Karpas-422 (cell line): ENCODE results near the gene PRLH. TPM values are rescaled to one million over a fixed set of nuclear protein-coding genes. Genes with fewer than 3 reads are reported as not detected.

ENCODE experiments used
- DNase-seq: peaks from one replicate; pipeline ENCODE4 v3.0.0-alpha.2; 2015
- H2AFZ ChIP-seq: fragments of 200-600 bp; sonication (generic); 2 replicates; pipeline ENCODE4 v1.6.1; 2014; ENCODE audit warnings: antibody characterized with exemption, low read length, mixed read lengths
- H3K27ac ChIP-seq: fragments of 200-600 bp; sonication (generic); 2 replicates; pipeline ENCODE4 v1.5.1; 2014; ENCODE audit warnings: mild to moderate bottlenecking, low read length, moderate library complexity
- H3K27me3 ChIP-seq: fragments of 200-600 bp; sonication (generic); 2 replicates; pipeline ENCODE4 v1.6.1; 2014; ENCODE audit warnings: low read length, mixed read lengths
- H3K36me3 ChIP-seq: fragments of 200-600 bp; sonication (generic); 2 replicates; pipeline ENCODE4 v1.6.1; 2014; ENCODE audit warnings: low read length, mixed read lengths; ENCODE audit not compliant: insufficient read depth
- H3K4me1 ChIP-seq: fragments of 200-600 bp; sonication (generic); 2 replicates; pipeline ENCODE4 v1.6.1; 2014; ENCODE audit warnings: mild to moderate bottlenecking, low read length, mixed read lengths
- H3K4me2 ChIP-seq: fragments of 200-600 bp; sonication (generic); 2 replicates; pipeline ENCODE4 v1.6.1; 2014; ENCODE audit warnings: low read length, low read depth, mild to moderate bottlenecking; ENCODE audit not compliant: poor library complexity, severe bottlenecking
- H3K4me3 ChIP-seq: fragments of 200-600 bp; sonication (generic); 2 replicates; pipeline ENCODE4 v1.5.1; 2014; ENCODE audit warnings: mild to moderate bottlenecking, antibody characterized with exemption, low read length, mixed read lengths
- H3K79me2 ChIP-seq: fragments of 200-600 bp; sonication (generic); 2 replicates; pipeline ENCODE4 v1.6.1; 2014; ENCODE audit warnings: mild to moderate bottlenecking, low read length, mixed read lengths
- H3K9ac ChIP-seq: fragments of 200-600 bp; sonication (generic); 2 replicates; pipeline ENCODE4 v1.6.0; 2014; ENCODE audit warnings: low read length
- H3K9me2 ChIP-seq: fragments of 200-600 bp; sonication (generic), shearing (Covaris generic); replicated peaks from 2 replicates; pipeline ENCODE4 v1.6.0; 2014; ENCODE audit warnings: mild to moderate bottlenecking, low read length, moderate library complexity; ENCODE audit not compliant: insufficient read depth
- H3K9me3 ChIP-seq: fragments of 300-700, 200-600 bp; sonication (generic); 2 replicates; pipeline ENCODE4 v1.6.1; 2014; ENCODE audit warnings: low read length, mixed read lengths
- H4K20me1 ChIP-seq: fragments of 200-600 bp; sonication (generic); 2 replicates; pipeline ENCODE4 v1.6.1; 2014; ENCODE audit warnings: mild to moderate bottlenecking, antibody characterized with exemption, low read length, low read depth; ENCODE audit not compliant: insufficient read depth
- total RNA-seq: library from RNA; depleted of rRNA; stranded (reverse); fragments of >200 nt; shearing (Covaris generic); gene quantifications from 2 replicates; pipeline ENCODE4 v1.2.3, GENCODE V29; 2014; ENCODE audit warnings: low replicate concordance

PRLH gene
- total RNA-seq, 1 experiment from 2014 or later = not detected

- Histone ChIP-seq H3K27me3 (no peaks in the 10 kb centered on the region), H2AFZ (no peak overlapping the region), H3K4me3 (no peak overlapping the region), H3K4me2 (no peak overlapping the region), H4K20me1 (no peaks in the 10 kb centered on the region), H3K9me2 (no peaks in the 10 kb centered on the region), H3K27ac (no peak overlapping the region), H3K4me1 (no peaks in the 10 kb centered on the region), H3K79me2 (no peaks in the 10 kb centered on the region), H3K36me3 (no peaks in the 10 kb centered on the region), H3K9ac (no peak overlapping the region), H3K9me3 (no peaks in the 10 kb centered on the region)
- DNase-seq = no peak
Observed at GRCh38 chr2:237564526-237565131, 1.7 kb upstream of the PRLH start.

- Histone ChIP-seq H3K9me3 (no peaks in the 10 kb centered on the region), H3K4me1 (no peaks in the 10 kb centered on the region), H3K9me2 (no peaks in the 10 kb centered on the region), H3K27ac (no peak overlapping the region), H3K27me3 (no peaks in the 10 kb centered on the region), H3K4me2 (no peak overlapping the region), H3K4me3 (no peak overlapping the region), H4K20me1 (no peaks in the 10 kb centered on the region), H3K79me2 (no peaks in the 10 kb centered on the region), H3K9ac (no peak overlapping the region), H2AFZ (no peak overlapping the region), H3K36me3 (no peaks in the 10 kb centered on the region)
- no peak for DNase-seq
Observed at GRCh38 chr2:237565974-237566373, 400 bp upstream of the PRLH start.

GRCh38 chr2:237567276-237568029, 1.1 kb downstream of the PRLH start:
- H3K4me2 ChIP-seq = no peak overlapping the region
- H3K9ac ChIP-seq = no peak overlapping the region
- no peaks in the 10 kb centered on the region for H3K9me2 ChIP-seq
- H3K79me2 ChIP-seq = no peaks in the 10 kb centered on the region
- H3K9me3 ChIP-seq = no peaks in the 10 kb centered on the region
- H3K4me3 ChIP-seq = no peak overlapping the region
- H4K20me1 ChIP-seq = no peaks in the 10 kb centered on the region
- H3K27me3 ChIP-seq = no peaks in the 10 kb centered on the region
- no peak for DNase-seq
- no peaks in the 10 kb centered on the region for H3K36me3 ChIP-seq
- no peak overlapping the region for H3K27ac ChIP-seq
- no peak overlapping the region for H2AFZ ChIP-seq
- H3K4me1 ChIP-seq = no peaks in the 10 kb centered on the region

- no peaks in the 10 kb centered on the region for H3K4me1 ChIP-seq
- no peaks in the 10 kb centered on the region for H3K27me3 ChIP-seq
- no peaks in the 10 kb centered on the region for H4K20me1 ChIP-seq
- H3K36me3 ChIP-seq = no peaks in the 10 kb centered on the region
- no peak for DNase-seq
- H3K4me3 ChIP-seq = no peak overlapping the region
- no peaks in the 10 kb centered on the region for H3K9me3 ChIP-seq
- H3K27ac ChIP-seq = no peak overlapping the region
- no peaks in the 10 kb centered on the region for H3K79me2 ChIP-seq
- no peak overlapping the region for H2AFZ ChIP-seq
- no peak overlapping the region for H3K9ac ChIP-seq
- no peaks in the 10 kb centered on the region for H3K9me2 ChIP-seq
- H3K4me2 ChIP-seq = no peak overlapping the region
Observed at GRCh38 chr2:237568121-237568660, 1.8 kb downstream of the PRLH start.

GRCh38 chr2:237569041-237569440, 2.7 kb downstream of the PRLH start:
- H2AFZ ChIP-seq = no peak overlapping the region

GRCh38 chr2:237569896-237570295, 3.5 kb downstream of the PRLH start:
- Histone ChIP-seq H3K9me3 (no peaks in the 10 kb centered on the region), H4K20me1 (no peaks in the 10 kb centered on the region), H3K4me2 (no peak overlapping the region), H3K9me2 (no peaks in the 10 kb centered on the region), H2AFZ (no peak overlapping the region), H3K79me2 (no peaks in the 10 kb centered on the region), H3K4me3 (no peak overlapping the region), H3K4me1 (no peaks in the 10 kb centered on the region), H3K36me3 (no peaks in the 10 kb centered on the region), H3K27ac (no peak overlapping the region), H3K27me3 (no peaks in the 10 kb centered on the region), H3K9ac (no peak overlapping the region)
- DNase-seq = no peak

More at GRCh38 chr2:237569041-237569440, 2.7 kb downstream of the PRLH start:
- Histone ChIP-seq H3K9me2 (no peaks in the 10 kb centered on the region), H3K9ac (no peak overlapping the region), H3K4me2 (no peak overlapping the region), H3K4me1 (no peaks in the 10 kb centered on the region), H4K20me1 (no peaks in the 10 kb centered on the region), H3K79me2 (no peaks in the 10 kb centered on the region), H3K27ac (no peak overlapping the region), H3K27me3 (no peaks in the 10 kb centered on the region), H3K4me3 (no peak overlapping the region), H3K36me3 (no peaks in the 10 kb centered on the region), H3K9me3 (no peaks in the 10 kb centered on the region)
- DNase-seq = no peak

GRCh38 chr2:237570776-237571335, 4.5 kb downstream of the PRLH start:
- Histone ChIP-seq H2AFZ (no peak overlapping the region), H3K4me3 (no peak overlapping the region), H3K36me3 (no peaks in the 10 kb centered on the region), H4K20me1 (no peaks in the 10 kb centered on the region), H3K9ac (no peak overlapping the region), H3K27me3 (no peaks in the 10 kb centered on the region), H3K9me3 (no peaks in the 10 kb centered on the region), H3K4me1 (no peaks in the 10 kb centered on the region), H3K79me2 (no peaks in the 10 kb centered on the region), H3K4me2 (no peak overlapping the region), H3K27ac (no peak overlapping the region), H3K9me2 (no peaks in the 10 kb centered on the region)
- no peak for DNase-seq

GRCh38 chr2:237571551-237571950, 5.2 kb downstream of the PRLH start:
- DNase-seq = no peak
- no peaks in the 10 kb centered on the region for H3K27me3 ChIP-seq
- no peak overlapping the region for H3K4me2 ChIP-seq
- H3K4me1 ChIP-seq = no peaks in the 10 kb centered on the region
- no peaks in the 10 kb centered on the region for H3K36me3 ChIP-seq
- H2AFZ ChIP-seq = no peak overlapping the region
- no peak overlapping the region for H3K27ac ChIP-seq
- H3K9me3 ChIP-seq = no peaks in the 10 kb centered on the region
- H3K9me2 ChIP-seq = no peaks in the 10 kb centered on the region
- no peak overlapping the region for H3K4me3 ChIP-seq
- H3K9ac ChIP-seq = no peak overlapping the region
- no peaks in the 10 kb centered on the region for H3K79me2 ChIP-seq
- no peaks in the 10 kb centered on the region for H4K20me1 ChIP-seq
